ENCODE data around the gene EPB41L2.

Gene EPB41L2

GRCh38 chr6:130870179-130870880 lies 192.7 kb downstream of the EPB41L2 start:
- no peaks in the 10 kb centered on the region for H3K27me3 ChIP-seq (replicated peaks; ENCODE audit: control insufficient read depth, insufficient read depth, low read length, poor library complexity, severe bottlenecking)
- H3K4me3 ChIP-seq (ENCODE audit: insufficient read depth, low read depth, low read length, poor library complexity, severe bottlenecking): no peak overlapping the region
- no peaks in the 10 kb centered on the region for H3K4me1 ChIP-seq (ENCODE audit: control insufficient read depth, insufficient read depth, low read length, poor library complexity, severe bottlenecking)
- H3K27ac ChIP-seq (ENCODE audit: insufficient read depth, low read length, poor library complexity, severe bottlenecking): no peak overlapping the region
- H3K9me3 ChIP-seq (ENCODE audit: control insufficient read depth, low read length): no peaks in the 10 kb centered on the region
- no peak for DNase-seq
- H3K36me3 ChIP-seq (ENCODE audit: control insufficient read depth, insufficient read depth, low read length): no peaks in the 10 kb centered on the region

DNA sequence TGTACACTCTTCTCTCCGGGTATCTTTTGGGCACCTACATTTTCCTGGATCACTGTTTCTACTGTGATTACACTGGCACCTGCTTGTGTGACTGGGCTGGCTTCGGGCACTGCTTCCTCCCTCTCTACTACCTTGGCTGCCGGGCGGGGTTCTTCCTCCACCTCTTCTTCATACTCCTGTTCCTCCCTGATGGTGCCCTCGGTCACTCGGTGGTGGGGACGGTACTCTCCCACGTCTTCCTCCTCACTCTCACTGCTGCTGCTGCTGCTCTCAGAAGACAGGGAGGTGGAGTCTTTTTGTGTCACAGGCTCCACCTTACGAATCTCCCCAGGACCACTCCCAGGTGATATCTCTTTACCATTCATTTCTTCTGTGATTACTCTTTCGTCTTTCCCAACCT lies 193.4 kb downstream of the EPB41L2 start:
- no peaks in the 10 kb centered on the region for H3K36me3 ChIP-seq (ENCODE audit: control insufficient read depth, insufficient read depth, low read length)
- H3K27me3 ChIP-seq (replicated peaks; ENCODE audit: control insufficient read depth, insufficient read depth, low read length, poor library complexity, severe bottlenecking): no peaks in the 10 kb centered on the region
- no peaks in the 10 kb centered on the region for H3K4me1 ChIP-seq (ENCODE audit: control insufficient read depth, insufficient read depth, low read length, poor library complexity, severe bottlenecking)
- no peaks in the 10 kb centered on the region for H3K9me3 ChIP-seq (ENCODE audit: control insufficient read depth, low read length)
- DNase-seq: no peak
- no peak overlapping the region for H3K4me3 ChIP-seq (ENCODE audit: insufficient read depth, low read depth, low read length, poor library complexity, severe bottlenecking)
- H3K27ac ChIP-seq (ENCODE audit: insufficient read depth, low read length, poor library complexity, severe bottlenecking): no peak overlapping the region

DNA sequence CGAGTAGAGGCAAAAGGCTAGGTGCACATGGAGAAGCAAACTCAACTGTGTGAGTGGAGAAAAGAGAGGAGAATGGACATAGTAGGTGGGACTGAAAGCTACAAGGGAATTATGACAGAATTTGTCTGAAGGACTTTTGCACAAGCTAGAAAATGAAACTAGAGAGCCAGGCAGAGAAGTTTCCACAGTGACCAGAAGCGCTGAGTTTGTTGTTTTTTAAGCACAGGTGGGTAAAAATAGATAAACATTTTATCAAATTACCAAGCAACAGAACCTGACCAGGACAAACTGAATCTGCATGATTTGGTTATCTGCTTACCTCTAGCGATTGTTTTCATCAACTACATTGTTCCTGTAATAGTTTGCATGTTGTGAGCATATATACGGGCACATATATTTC lies 197.3 kb downstream of the EPB41L2 start:
- Histone ChIP-seq H3K4me3 (ENCODE audit: insufficient read depth, low read depth, low read length, poor library complexity, severe bottlenecking) (no peak overlapping the region), H3K9me3 (ENCODE audit: control insufficient read depth, low read length) (no peaks in the 10 kb centered on the region), H3K36me3 (ENCODE audit: control insufficient read depth, insufficient read depth, low read length) (no peaks in the 10 kb centered on the region), H3K4me1 (ENCODE audit: control insufficient read depth, insufficient read depth, low read length, poor library complexity, severe bottlenecking) (no peaks in the 10 kb centered on the region), H3K27ac (ENCODE audit: insufficient read depth, low read length, poor library complexity, severe bottlenecking) (no peak overlapping the region), H3K27me3 (replicated peaks; ENCODE audit: control insufficient read depth, insufficient read depth, low read length, poor library complexity, severe bottlenecking) (no peaks in the 10 kb centered on the region)
- no peak for DNase-seq

DNA sequence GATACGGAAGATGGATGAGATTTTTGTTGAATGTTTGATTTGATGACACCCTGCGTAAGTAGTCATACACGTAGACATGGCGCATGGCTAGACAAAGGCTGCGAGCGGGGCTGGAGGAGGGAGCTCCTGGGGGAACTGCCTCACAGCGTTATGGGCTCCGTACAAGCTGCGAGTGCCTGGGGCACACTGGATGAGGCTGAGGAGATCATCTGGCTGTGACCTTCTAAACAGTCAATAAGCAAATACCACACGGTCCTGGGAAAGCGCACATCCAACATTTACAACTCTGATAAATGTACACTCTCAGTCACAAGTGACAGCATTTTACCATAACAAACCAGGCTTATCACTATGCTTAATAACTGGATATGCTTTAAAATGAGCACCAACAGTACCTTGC lies 198.7 kb downstream of the EPB41L2 start:
- DNase-seq: no peak
- Histone ChIP-seq H3K9me3 (ENCODE audit: control insufficient read depth, low read length) (no peaks in the 10 kb centered on the region), H3K27me3 (replicated peaks; ENCODE audit: control insufficient read depth, insufficient read depth, low read length, poor library complexity, severe bottlenecking) (no peaks in the 10 kb centered on the region), H3K27ac (ENCODE audit: insufficient read depth, low read length, poor library complexity, severe bottlenecking) (no peak overlapping the region), H3K4me3 (ENCODE audit: insufficient read depth, low read depth, low read length, poor library complexity, severe bottlenecking) (no peak overlapping the region), H3K36me3 (ENCODE audit: control insufficient read depth, insufficient read depth, low read length) (no peaks in the 10 kb centered on the region), H3K4me1 (ENCODE audit: control insufficient read depth, insufficient read depth, low read length, poor library complexity, severe bottlenecking) (no peaks in the 10 kb centered on the region)

GRCh38 chr6:130863415-130864230 lies 199.4 kb downstream of the EPB41L2 start:
- no peaks in the 10 kb centered on the region for H3K4me1 ChIP-seq (ENCODE audit: control insufficient read depth, insufficient read depth, low read length, poor library complexity, severe bottlenecking)
- no peaks in the 10 kb centered on the region for H3K36me3 ChIP-seq (ENCODE audit: control insufficient read depth, insufficient read depth, low read length)
- H3K27me3 ChIP-seq (replicated peaks; ENCODE audit: control insufficient read depth, insufficient read depth, low read length, poor library complexity, severe bottlenecking): no peaks in the 10 kb centered on the region
- H3K27ac ChIP-seq (ENCODE audit: insufficient read depth, low read length, poor library complexity, severe bottlenecking): no peak overlapping the region
- DNase-seq: no peak
- no peak overlapping the region for H3K4me3 ChIP-seq (ENCODE audit: insufficient read depth, low read depth, low read length, poor library complexity, severe bottlenecking)
- H3K9me3 ChIP-seq (ENCODE audit: control insufficient read depth, low read length): no peaks in the 10 kb centered on the region

- DNase-seq: no peak
- H3K36me3 ChIP-seq (ENCODE audit: control insufficient read depth, insufficient read depth, low read length): no peaks in the 10 kb centered on the region
- H3K27me3 ChIP-seq (replicated peaks; ENCODE audit: control insufficient read depth, insufficient read depth, low read length, poor library complexity, severe bottlenecking): no peaks in the 10 kb centered on the region
- no peak overlapping the region for H3K27ac ChIP-seq (ENCODE audit: insufficient read depth, low read length, poor library complexity, severe bottlenecking)
- H3K9me3 ChIP-seq (ENCODE audit: control insufficient read depth, low read length): no peaks in the 10 kb centered on the region
- no peaks in the 10 kb centered on the region for H3K4me1 ChIP-seq (ENCODE audit: control insufficient read depth, insufficient read depth, low read length, poor library complexity, severe bottlenecking)
- no peak overlapping the region for H3K4me3 ChIP-seq (ENCODE audit: insufficient read depth, low read depth, low read length, poor library complexity, severe bottlenecking)
These were observed 200.7 kb downstream of the EPB41L2 start for GRCh38 chr6:130862370-130862769.

DNA sequence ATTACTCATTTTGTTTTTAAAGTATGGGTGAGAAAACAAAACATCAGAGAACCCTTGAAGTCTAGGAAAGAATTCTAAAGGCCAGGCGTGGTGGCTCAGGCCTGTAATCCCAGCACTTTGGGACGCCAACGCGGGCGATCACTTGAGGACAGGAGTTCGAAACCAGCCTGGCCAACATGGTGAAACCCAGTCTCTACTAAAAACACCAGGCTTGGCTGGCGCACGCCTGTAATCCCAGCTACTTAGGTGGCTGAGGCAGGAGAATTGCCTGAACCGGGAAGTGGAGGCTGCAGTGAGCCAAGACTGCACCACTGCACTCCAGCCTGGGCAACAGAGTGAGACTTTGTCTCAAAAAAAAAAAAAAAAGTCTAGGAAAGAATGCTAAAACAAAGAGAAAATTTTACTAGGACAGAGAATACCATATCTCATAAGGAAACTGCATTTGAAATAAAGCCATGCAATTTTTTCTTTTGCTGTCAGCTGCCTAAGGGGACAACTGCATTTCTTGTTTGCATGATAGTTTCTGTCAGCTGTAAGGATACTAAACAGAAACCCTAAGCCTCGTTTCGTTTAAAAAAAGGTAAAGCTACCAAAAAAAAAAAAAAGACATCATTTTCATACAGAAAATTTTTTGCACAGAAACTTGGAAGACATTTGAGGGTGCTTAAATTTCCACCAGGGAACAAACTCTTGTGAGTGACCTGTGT lies 203.7 kb downstream of the EPB41L2 start:
- Histone ChIP-seq H3K4me1 (ENCODE audit: control insufficient read depth, insufficient read depth, low read length, poor library complexity, severe bottlenecking) (no peaks in the 10 kb centered on the region), H3K4me3 (ENCODE audit: insufficient read depth, low read depth, low read length, poor library complexity, severe bottlenecking) (no peak overlapping the region), H3K36me3 (ENCODE audit: control insufficient read depth, insufficient read depth, low read length) (no peaks in the 10 kb centered on the region), H3K27ac (ENCODE audit: insufficient read depth, low read length, poor library complexity, severe bottlenecking) (no peak overlapping the region), H3K9me3 (ENCODE audit: control insufficient read depth, low read length) (no peaks in the 10 kb centered on the region), H3K27me3 (replicated peaks; ENCODE audit: control insufficient read depth, insufficient read depth, low read length, poor library complexity, severe bottlenecking) (no peaks in the 10 kb centered on the region)
- DNase-seq: no peak

DNA sequence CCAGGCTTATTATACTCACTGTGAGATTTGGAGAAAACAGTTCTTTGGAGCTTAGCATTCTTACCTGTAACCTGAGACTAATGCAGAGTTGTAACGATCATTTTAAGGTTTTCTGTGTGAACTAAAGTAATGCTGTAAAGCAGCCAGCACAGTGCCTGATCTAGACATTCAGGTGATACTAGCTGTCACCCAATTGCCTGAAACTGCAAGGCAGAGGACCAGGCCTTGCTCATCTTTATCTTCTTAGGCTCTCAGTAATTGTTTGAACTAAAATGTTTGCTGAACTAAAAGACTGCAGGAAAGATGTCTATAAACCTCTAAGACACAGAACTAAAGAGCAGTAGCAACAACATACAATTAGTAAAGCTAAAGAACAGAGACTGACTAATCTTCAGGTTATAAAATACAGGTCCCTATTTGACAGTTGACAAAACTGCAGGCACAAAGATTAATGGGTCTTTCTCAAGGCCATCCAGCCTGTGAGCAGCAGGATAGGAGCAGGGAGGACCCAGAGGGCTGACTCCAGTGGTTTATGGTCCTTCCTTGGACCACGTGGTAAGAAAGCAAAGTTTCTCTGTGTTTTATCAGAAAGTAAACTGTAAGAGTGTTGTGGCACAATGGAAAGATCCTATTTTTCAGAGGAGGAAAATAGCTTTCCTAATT lies 204.4 kb downstream of the EPB41L2 start:
- H3K27ac ChIP-seq (ENCODE audit: insufficient read depth, low read length, poor library complexity, severe bottlenecking): no peak overlapping the region
- no peak overlapping the region for H3K4me3 ChIP-seq (ENCODE audit: insufficient read depth, low read depth, low read length, poor library complexity, severe bottlenecking)
- H3K4me1 ChIP-seq (ENCODE audit: control insufficient read depth, insufficient read depth, low read length, poor library complexity, severe bottlenecking): no peaks in the 10 kb centered on the region
- no peak for DNase-seq
- H3K9me3 ChIP-seq (ENCODE audit: control insufficient read depth, low read length): no peaks in the 10 kb centered on the region
- H3K27me3 ChIP-seq (replicated peaks; ENCODE audit: control insufficient read depth, insufficient read depth, low read length, poor library complexity, severe bottlenecking): no peaks in the 10 kb centered on the region
- H3K36me3 ChIP-seq (ENCODE audit: control insufficient read depth, insufficient read depth, low read length): no peaks in the 10 kb centered on the region

DNA sequence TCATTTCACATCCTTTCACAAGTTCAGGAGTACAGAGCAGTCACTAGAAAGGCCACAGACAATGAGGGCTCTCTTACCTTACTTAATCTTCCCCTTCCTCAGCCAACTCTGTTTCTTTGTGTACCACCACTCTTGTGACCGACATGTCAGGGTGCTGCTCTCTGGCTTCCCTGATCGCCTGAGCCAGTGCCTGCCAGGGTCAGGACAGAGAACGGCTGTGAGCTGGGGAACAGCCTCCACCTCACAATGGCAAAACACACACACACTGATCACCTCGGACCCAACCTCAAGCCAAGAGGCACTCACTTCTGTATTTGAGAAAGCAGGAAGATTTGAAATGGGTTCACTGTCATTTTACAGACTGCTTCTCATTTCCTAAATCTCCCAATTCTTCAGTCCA lies 205.0 kb downstream of the EPB41L2 start:
- Histone ChIP-seq H3K4me3 (ENCODE audit: insufficient read depth, low read depth, low read length, poor library complexity, severe bottlenecking) (no peak overlapping the region), H3K36me3 (ENCODE audit: control insufficient read depth, insufficient read depth, low read length) (no peaks in the 10 kb centered on the region), H3K4me1 (ENCODE audit: control insufficient read depth, insufficient read depth, low read length, poor library complexity, severe bottlenecking) (no peaks in the 10 kb centered on the region), H3K27me3 (replicated peaks; ENCODE audit: control insufficient read depth, insufficient read depth, low read length, poor library complexity, severe bottlenecking) (no peaks in the 10 kb centered on the region), H3K9me3 (ENCODE audit: control insufficient read depth, low read length) (no peaks in the 10 kb centered on the region), H3K27ac (ENCODE audit: insufficient read depth, low read length, poor library complexity, severe bottlenecking) (no peak overlapping the region)
- DNase-seq: no peak

Data from effector memory CD4-positive, alpha-beta T cell (primary cell).